ENCODE results near the gene AP1M2.

AP1M2 gene

DNA sequence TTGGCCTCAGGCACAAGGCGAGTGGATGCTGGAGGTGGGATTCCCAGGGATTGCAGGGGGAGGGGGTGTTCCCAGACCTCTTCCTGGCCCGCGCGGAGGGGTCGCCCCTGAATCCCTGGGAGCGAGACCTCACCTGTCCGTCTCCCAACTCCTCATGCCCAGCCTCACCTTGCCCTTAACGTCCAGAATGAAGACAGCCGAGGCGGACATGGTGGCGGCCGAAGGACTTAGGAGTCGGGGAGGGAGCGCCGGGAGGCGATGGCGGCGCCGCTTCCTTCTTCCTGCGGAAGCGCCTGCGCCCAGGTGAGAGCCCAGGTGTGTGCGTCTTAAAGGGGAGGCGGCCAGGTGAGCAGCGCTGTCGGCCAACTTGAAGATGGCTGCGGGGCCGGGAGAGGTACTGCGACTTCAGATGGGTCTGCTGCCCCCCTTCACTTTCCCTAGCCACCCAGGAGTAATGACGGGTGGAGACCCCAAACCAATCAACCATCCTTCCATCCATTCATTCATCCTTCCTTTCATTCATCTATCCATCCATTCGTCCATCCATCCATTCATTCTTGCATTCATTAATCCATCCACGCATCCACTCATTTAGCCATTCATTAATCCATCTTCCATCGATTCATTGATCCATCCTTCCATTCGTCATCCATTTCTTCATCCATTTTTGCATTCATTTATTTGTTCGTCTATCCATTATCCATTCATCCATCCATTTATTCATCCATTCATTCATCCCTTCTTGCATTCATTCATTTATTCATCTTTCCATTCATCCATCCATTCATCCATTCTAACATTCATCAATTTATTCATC is at the start of gene AP1M2:
AP1M2 (minus strand) TSS at position 291 of the 817 bp plus-strand sequence; CDS start at position 210, 81 bp downstream.
- DNase-seq: no peak

DNA sequence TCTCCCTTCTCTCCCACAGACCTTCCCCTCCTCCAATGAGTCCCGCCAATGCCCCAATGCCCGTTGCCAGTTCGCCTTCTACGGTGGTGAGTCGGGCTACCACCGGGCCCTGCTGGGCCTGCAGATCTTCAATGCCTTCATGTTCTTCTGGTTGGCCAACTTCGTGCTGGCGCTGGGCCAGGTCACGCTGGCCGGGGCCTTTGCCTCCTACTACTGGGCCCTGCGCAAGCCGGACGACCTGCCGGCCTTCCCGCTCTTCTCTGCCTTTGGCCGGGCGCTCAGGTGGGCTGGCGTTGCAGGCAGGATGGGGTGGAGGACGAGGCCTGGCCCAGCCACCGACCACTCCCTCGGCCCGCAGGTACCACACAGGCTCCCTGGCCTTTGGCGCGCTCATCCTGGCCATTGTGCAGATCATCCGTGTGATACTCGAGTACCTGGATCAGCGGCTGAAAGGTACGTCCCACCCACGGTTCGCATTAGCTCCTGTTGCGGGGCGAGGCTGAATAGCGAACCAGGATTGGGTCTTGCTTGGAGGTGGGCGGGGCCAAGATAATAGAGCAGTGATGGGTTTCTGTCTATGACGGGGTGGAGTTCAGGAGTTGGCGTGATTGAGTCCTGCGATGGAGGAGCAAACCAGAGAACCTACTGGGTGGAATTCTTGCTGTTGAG is 49.3 kb upstream of the AP1M2 start:
- no peak for DNase-seq

DNA sequence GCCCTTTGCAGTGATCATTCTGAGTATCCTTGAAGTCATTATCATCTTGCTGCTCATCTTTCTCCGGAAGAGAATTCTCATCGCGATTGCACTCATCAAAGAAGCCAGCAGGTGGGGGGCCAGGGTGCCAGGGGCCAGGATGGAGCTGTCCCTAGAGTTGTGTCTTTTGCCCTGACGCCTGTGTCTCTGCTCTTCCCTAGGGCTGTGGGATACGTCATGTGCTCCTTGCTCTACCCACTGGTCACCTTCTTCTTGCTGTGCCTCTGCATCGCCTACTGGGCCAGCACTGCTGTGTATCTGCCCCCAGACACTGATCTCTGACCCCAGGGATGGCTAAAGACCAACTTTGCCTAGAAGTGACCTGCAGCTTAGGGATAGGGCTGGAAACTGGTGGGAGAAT is 47.9 kb upstream of the AP1M2 start:
- no peak for DNase-seq

DNA sequence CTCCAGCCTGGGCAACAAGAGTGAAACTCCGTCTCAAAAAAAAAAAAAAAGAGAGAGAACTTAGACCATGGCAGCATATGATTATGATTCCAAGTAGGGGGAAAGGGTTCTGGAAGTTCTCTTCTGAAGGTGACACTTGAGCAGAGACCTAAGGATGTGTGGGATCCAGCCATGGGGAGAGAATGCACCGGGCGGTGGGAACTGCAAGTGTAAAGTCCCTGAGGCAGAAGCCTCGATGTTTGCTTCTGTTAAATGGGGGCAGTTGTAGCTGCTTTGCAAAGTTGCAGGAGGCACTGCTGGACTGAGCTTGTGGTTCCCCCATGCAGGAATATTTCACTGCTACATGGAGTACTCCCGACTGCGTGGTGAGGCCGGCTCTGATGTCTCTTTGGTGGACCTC is 47.3 kb upstream of the AP1M2 start:
- no peak for DNase-seq

DNA sequence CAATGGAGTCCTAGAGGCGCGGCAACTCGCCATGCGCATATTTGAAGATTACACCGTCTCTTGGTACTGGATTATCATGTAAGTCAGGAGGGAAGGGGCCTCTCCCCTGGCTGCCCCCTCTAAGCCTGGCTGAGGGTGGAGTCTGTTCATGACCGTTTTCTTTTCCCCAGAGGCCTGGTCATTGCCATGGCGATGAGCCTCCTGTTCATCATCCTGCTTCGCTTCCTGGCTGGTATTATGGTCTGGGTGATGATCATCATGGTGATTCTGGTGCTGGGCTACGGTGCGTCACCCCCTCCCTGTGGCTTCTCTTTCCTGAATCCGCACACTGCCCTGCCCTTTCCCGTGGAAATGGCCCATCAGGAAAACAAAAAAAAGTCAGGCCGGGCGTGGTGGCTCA is 44.8 kb upstream of the AP1M2 start:
- DNase-seq: peak in 1 of 2 experiments; percentile 10

DNA sequence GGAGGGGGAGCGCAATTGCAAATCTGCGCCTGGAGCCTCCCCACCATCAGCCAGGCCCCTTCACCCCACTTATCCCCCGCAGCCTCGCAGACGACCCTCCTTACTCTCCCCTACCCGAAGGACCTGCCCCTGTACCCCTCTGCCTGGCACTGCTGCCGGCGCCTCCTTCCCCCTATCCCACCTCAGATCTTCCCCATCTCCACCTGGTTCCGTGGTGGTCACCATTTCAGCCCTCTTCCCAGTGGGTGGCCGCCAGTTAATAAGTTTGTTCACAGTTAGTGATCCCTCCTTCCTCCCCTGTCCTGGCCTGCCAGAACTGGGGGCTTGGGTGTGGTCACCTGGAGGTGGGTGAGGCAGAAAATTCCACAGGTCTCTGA is 38.6 kb upstream of the AP1M2 start:
- DNase-seq: no peak

DNA sequence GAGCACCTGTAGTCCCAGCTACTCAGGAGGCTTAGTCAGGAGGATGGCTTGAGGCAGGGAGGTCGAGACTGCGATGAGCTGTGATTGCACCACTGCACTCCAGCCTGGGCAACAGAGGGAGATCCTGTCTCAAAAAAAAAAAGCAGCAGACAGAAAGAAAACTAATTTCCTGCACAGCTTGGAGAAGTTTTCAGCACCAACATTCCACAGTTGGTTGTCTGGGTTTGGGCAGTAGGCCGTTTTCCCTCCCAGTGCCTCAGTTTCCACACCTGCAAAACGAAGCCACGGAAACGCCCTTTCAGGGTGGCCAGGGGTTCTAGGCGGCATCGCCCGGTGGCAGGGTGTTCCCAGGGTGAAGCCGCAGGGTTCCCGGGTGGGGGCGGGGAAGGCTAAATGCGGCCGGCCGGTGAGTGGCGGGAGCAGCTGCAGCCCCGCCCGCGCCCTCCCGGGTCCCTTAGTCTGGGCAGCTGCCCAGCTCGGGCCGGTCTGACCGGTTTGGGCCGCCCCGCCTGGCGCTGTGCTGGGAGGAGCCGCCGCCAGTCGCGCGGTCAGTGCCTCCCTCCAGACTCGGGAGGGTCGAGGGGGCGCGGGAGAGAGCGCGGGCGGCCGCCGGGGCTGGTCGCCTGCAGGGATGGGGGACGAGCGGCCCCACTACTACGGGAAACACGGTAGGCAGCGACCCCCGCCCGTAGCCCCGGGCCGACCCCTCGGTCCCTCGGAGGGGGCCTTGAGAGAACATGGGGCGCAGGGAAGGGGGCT is 38.1 kb upstream of the AP1M2 start, which contains the start of gene SLC44A2:
SLC44A2 (plus strand) TSS at position 551 of the 759 bp plus-strand sequence; CDS start at position 632, 81 bp downstream.
- DNase-seq: peak in 1 of 2 experiments; percentile 68

DNA sequence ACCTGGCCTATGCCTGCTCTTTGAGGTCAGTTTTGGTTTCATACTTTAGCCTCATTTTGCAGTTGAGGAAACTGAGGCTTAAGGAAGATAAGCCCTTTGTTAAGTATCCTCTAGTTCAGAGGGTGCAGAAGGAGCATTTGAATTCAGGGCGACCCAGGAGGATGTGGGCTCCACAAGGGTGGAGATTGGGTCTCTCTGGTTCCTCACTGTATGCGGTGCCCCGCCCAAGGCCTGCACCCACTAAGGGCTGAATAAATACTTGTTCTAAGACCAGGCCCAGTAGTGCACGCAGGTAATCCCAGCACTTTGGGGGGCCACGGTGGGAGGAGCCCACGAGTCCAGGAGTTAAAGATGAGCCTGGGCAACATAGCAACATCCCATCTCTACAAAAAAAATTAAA is 37.5 kb upstream of the AP1M2 start:
- DNase-seq: no peak

DNA sequence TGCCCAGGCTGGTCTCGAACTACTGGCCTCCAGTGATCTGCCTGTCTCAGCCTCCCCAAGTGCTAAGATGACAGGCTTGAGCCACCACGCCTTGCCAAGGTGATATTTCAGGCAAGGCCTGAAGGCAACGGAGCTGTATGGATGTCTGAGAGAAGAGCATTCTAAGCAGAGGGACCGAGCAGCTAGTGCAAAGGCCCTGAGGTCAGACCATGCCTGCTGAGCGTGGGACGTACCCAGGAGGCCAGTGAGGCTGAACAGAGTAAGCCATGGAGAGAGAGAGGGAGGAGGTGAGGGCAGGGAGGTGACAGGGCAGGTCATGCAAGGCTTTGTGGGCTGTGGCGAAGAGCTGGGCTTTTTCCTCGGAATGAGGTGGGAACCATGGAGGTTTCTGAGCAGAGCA is 34.9 kb upstream of the AP1M2 start:
- no peak for DNase-seq

DNA sequence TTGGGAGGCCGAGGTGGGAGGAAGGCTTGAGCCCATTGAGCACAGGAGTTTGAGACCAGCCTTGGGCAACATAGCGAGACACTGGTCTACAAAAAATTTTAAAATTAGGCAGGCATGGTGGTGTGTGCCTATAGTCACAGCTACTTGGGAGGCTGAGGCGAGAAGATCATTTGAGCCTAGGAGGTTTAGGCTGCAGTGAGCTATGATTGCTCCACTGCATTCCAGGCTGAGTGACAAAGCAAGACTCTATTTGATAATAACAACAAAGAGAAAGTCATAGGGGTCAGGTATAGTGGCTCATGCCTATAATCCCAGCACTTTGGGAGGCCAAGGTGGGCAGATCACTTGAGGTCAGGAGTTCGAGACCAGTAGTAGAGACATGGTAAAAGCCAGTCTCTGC is 33.7 kb upstream of the AP1M2 start:
- DNase-seq: no peak

DNA sequence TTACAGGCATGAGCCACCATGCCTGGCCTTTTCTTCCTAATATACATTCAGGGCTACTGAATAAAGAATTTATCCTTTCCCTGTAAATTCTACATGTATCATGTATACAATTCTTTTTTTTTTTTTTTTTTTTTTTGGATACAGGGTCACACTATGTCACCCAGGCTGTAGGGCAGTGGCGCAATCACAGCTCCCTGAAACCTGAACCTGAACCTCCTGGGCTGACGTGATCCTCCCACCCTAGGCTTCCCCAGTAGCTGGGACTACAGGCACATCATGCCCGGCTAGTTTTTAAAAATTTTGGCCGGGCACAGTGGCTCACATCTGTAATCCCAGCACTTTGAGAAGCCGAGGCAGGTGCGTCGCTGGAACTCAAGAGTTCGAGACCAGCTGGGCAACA is 31.7 kb upstream of the AP1M2 start:
- DNase-seq: no peak

DNA sequence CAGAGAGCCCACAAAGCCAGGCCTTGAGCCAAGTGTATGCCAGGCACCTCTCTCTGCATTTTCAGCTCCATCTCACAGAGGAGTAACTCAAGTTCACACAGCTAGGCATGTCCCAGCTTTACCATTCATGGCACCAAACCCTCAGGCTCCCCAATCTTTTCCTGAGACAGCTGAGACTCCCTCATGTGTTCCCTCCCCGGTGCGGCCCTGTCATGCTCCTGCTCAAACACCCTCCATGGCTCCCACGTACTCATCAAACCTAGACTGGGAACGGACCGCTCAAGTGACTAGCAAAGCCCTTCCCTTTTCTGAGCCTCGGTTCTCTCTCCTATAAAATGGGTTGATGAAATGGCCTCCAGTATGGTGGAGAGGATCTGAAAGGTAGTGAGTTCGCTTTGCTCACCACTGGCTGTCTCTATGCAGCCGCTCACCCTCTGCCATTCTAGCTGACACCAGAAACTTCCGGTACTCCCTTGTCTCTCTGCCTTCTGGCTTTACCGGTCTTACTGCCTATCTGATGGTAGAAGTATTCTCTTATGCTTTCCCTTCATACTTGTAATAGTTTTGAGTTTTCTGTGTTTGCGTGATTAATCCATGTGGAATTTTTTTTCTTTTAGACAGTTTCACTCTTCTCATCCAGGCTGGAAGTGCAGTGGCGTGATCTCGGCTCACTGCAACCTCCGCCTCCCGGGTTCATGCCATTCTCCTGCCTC is 30.5 kb upstream of the AP1M2 start:
- DNase-seq: no peak

DNA sequence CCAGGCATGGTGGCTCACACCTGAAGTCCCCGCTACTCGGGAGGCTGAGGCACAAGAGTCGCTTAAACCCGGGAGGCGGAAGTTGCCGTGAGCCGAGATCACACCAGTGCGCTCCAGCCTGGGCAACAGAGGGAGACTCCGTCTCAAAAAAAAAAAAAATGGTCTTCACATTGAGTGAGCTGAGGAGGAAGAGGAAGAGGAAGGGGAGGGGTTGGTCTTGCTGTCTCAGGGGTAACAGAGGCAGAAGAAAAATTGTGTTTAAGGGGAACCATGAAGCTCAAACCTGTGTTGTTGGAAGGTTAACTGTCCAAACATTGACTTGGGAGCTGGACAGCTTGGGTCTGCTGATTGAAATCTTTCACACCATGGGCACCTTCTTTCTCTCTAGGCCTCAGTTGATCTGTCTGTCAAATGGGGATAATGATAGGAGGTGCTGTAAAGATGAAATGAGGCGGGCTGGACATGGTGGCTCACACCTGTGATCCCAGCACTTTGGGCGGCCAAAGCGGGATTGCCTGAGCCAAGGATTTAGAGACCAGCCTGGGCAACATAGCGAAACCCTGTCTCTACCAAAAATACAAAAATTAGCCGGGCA is 28.4 kb upstream of the AP1M2 start:
- DNase-seq: no peak

DNA sequence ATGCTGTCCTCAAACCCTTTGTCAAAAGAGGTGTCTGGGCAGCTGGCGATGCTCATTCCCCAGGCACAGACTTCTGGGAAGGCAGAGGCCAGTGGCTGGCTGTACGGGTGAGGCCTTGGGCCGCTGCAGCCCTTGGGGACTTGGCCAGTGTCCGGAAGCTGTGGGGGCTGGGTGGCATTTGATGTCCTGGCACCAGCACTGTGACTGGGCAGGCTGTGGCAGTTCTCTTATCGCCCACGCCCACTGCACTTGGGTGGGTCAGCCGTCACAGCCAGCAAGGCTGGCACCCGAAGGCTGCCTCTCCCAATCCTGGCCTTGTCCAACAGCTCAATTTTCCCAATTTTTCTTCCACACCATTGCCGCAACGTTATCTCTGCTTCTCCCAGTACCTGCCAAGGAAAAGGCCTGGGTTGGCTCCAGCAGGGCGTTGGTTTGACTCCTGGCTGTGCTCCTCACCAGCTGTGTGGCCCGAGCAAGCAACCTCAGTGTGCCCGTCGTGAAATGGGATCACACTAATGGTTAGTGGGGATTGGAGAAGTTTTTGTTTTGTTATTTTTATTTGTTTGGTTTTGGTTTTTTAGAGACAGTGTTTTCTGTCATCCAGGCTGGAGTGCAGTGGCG is 25.5 kb upstream of the AP1M2 start:
- no peak for DNase-seq

DNA sequence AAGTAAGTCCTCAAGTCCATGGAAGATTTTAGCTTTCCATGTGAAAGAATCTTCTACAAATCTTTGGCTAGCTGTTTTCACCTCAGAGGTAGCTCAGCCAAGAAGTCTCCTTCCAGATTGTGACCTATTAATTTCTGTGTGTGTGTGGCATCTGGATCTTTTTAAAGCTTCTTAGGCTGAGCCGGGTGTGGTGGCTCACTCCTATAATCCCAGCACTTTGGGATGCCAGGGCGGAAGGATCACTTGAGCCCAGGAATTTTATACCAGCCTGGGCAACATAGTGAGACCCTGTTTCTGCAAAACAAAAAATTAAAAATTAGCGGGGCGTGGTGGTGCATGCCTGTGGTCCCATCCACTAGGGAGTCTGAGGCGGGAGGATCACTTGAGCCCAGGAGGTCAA is 24.8 kb upstream of the AP1M2 start:
- peak in 1 of 2 experiments; percentile 51 for DNase-seq

DNA sequence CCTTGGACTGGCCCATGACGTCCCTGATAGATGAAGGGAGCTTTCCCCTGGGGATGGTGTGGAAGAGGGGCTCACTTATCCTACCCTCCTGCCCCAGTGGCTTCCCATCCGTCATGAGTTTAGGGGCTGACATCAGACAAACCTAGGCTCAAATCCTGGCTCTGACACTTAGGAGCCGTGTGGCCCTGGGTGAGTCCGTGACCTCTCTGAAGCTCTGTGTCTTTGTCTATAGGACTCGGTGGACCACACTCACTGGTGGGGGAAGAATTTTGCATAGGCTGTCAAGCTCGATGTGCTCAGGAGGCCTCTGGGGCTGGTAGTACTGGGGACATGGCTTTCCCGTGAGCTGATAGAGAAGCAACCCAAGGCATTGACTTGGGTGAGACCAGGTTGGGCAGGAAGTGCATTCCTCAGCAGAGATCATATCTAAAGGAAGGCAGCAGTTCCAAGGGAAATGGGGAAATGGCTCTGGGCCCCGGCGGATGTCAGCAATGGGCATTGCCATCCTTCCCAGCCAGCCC is 17.4 kb upstream of the AP1M2 start:
- no peak for DNase-seq

DNA sequence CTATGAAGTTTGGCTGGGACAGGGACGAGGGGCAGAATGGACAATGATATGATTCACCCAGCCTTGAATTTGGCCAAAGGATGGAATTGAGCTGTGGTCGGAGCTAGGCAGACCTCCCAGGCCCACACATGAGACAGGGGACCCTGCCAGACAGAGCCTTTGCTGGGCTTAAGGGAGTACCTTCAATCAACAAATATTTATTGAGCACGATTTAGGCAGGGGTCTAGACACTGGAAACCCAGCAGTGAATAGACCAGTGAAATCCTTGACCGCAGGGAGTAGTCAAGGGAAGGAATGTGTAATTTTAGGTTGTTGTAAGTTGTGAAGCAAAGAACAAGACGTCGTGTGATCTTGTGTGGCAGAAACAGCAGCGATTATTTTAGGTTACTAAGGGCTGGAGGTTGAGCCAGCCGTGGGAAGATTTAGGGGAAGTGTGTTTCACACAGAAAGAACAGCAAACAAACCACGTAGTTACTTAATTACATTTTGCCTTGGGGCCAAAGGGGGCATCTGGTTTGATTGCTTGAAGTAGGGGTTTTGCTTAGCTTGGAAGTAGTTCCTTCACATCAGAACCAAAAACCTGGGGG is 16.9 kb upstream of the AP1M2 start:
- DNase-seq: no peak

DNA sequence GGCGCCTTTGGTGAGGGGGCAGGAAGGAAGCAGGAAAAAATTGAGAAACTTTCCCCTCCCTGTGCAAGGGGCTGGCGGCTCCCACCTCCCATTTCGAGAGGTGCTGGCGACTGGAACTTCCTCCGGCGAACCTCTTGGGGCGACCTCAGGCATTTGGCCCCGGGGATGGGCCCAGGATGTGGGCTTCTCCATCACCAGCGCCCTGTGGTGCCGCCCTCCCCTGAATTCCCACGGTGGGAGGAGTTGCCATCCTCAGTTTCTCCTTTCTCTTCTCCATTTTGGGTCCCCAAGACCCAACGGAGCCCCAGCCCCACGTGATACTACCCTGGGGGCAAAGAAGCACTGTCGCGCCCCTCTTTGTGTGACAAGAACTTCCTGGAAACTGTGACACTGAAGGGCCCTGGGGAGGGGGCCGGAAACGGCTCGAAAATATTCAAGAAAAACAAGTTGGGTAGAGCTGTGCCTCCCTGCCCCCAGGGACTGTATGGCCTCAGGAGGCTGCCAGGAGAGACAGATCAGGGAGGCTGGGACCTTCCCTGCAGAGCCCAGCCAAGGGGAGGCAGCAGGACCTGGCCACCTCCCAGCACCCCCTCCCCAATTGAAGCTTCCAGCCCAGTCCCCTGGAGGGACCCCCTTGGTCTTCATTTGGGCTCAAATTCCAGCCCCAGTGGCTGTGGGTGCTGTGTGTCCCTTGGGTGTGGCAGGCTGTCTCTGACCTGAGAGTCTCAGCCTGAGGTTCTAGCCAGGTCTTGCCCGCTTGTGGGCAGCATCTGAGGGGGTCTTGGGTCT is 16.2 kb upstream of the AP1M2 start:
- DNase-seq: no peak

DNA sequence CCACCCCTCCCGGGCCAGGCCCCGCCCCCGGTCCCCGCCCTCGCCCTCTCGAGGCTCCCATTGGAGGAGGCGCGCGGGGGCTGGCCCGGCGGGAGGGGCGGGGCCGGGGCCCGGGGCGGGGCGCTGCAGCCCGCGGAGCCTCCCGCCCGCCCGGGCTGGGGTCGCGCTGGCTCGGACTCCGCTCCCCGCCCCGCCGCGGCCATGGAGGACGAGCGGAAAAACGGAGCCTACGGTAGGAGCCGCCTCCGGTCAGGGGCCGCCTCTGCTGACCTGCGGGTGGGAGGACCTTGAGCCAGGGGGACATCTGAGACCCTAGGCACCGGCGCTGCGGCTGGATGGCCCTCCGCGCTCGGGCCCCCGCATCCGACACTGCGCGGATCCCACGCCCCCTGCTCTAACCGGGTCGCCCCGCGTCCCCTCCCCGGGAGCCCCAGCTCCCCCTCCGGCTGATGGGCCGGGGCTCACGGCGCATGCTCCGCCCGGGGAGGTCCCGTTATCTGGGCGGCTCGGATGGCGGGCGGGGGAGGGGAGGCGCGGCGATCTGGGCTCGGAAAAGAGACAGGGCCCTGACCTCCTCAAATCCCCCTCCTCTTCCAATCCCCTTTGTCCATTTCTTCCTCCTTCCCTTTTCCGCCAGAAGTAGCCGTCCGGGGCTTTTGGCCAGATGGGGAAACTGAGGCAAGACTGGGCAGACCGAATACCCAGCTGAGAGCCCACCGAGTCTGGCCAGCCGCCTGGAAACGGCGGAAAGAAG is 15.4 kb upstream of the AP1M2 start:
- peak; percentile 53 to 75 for DNase-seq

DNA sequence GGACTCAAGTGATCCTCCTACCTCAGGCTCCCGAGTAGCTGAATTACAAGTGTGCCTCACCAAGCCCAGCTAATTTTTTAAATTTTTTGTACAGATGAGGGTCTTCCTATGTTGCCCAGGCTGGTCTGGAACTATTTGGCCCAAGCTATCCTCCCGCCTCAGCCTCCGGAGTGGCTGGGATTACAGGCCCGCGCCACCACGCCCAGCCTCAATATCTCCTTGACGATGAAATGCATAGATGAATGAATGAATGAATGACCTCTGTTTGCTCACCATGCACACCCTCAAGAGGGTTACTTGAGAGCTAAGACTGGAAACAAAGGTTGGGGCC is 14.9 kb upstream of the AP1M2 start:
- DNase-seq: no peak

All from NCI-H524 (cell line).